ENCODE data around the gene DENND6A.
"Not testable (repeated sequence)": the region's sequence is repeated elsewhere in the genome, so short reads cannot be mapped to it uniquely, and the experiment has no call there.

Gene DENND6A

GRCh38 chr3:57700737-57701136 is 7.9 kb upstream of the DENND6A start:
- H3K4me3 ChIP-seq (ENCODE audit: low read depth, low read length), result no peak overlapping the region
- DNase-seq (ENCODE audit: low read depth), result no peak
- TF ChIP-seq CTCF (conservative IDR thresholded peaks at IDR 0.05; ENCODE audit: low read depth, low read length), result no peak

- no peak for TF ChIP-seq CTCF (conservative IDR thresholded peaks at IDR 0.05; ENCODE audit: low read depth, low read length)
- no peak overlapping the region for H3K4me3 ChIP-seq (ENCODE audit: low read depth, low read length)
- no peak for DNase-seq (ENCODE audit: low read depth)
Measured at GRCh38 chr3:57699591-57699990, 6.7 kb upstream of the DENND6A start.

GRCh38 chr3:57696801-57697321 is 4.0 kb upstream of the DENND6A start:
- DNase-seq (ENCODE audit: low read depth), result no peak
- no peak overlapping the region for H3K4me3 ChIP-seq (ENCODE audit: low read depth, low read length)
- TF ChIP-seq CTCF (conservative IDR thresholded peaks at IDR 0.05; ENCODE audit: low read depth, low read length), result no peak

- TF ChIP-seq CTCF (conservative IDR thresholded peaks at IDR 0.05; ENCODE audit: low read depth, low read length), result no peak
- DNase-seq (ENCODE audit: low read depth), result no peak
- H3K4me3 ChIP-seq (ENCODE audit: low read depth, low read length), result no peak overlapping the region
Measured at GRCh38 chr3:57694146-57694545, 1.3 kb upstream of the DENND6A start.

- DNase-seq (ENCODE audit: low read depth), result not testable (repeated sequence)
Measured at GRCh38 chr3:57692133-57692395, 813 bp downstream of the DENND6A start.

GRCh38 chr3:57691411-57692132 is 1.3 kb downstream of the DENND6A start:
- TF ChIP-seq CTCF (conservative IDR thresholded peaks at IDR 0.05; ENCODE audit: low read depth, low read length), result no peak
- peak overlapping the region; percentile 79 for H3K4me3 ChIP-seq (ENCODE audit: low read depth, low read length)
- no peak for DNase-seq (ENCODE audit: low read depth)

More at GRCh38 chr3:57692133-57692395, 813 bp downstream of the DENND6A start:
- peak overlapping the region; percentile 79 for H3K4me3 ChIP-seq (ENCODE audit: low read depth, low read length)

- TF ChIP-seq CTCF (conservative IDR thresholded peaks at IDR 0.05; ENCODE audit: low read depth, low read length), result peak; percentile 9
- DNase-seq (ENCODE audit: low read depth), result no peak
- H3K4me3 ChIP-seq (ENCODE audit: low read depth, low read length), result no peak overlapping the region
Measured at GRCh38 chr3:57689367-57690053, 3.4 kb downstream of the DENND6A start.

Measured in choroid plexus epithelial cell (primary cell).